WTC11 (cell line): Measurements from ENCODE around the gene DUS1L. TPM values are rescaled to one million over a fixed set of nuclear protein-coding genes. Genes with fewer than 3 reads are reported as not detected.
A peak's percentile ranks its signal among the peaks of the same experiment; 100 is the strongest.

Experiments used
- ATAC-seq: fragments of 200-7000 bp; cut with Tn5 transposase; 2 replicates; pipeline ENCODE4 v1.10.0; 2021; ENCODE audit warnings: mild to moderate bottlenecking, moderate library complexity
- CTCF ChIA-PET: fragments of 300-600 bp; sonication (Branson Sonifier 250); formaldehyde crosslinking; loops from one replicate; lab custom pipeline; 2021; ENCODE audit warnings: antibody characterized with exemption; lab: Charles Lee
- POLR2A ChIA-PET: fragments of 350-600 bp; sonication (Branson Sonifier 250); formaldehyde crosslinking; loops from one replicate; lab custom pipeline; 2021; ENCODE audit warnings: antibody characterized with exemption; lab: Charles Lee
- DNase-seq: peaks from one replicate; pipeline ENCODE4 v3.0.0; 2021; ENCODE audit warnings: low spot score
- H3K27ac Mint-ChIP-seq: 2 replicates; pipeline ENCODE4 v1.8.0; 2021; ENCODE audit warnings: mixed read lengths
- H3K27me3 Mint-ChIP-seq: 2 replicates; pipeline ENCODE4 v1.8.0; 2021; ENCODE audit warnings: low read depth, mild to moderate bottlenecking, moderate library complexity, mixed read lengths
- H3K36me3 Mint-ChIP-seq: 2 replicates; pipeline ENCODE4 v1.8.0; 2021; ENCODE audit warnings: mixed read lengths
- H3K4me1 Mint-ChIP-seq: 2 replicates; pipeline ENCODE4 v1.8.0; 2022; ENCODE audit warnings: mixed read lengths
- H3K4me3 Mint-ChIP-seq: 2 replicates; pipeline ENCODE4 v1.8.0; 2021; ENCODE audit warnings: mild to moderate bottlenecking, moderate library complexity, mixed read lengths
- H3K9me3 Mint-ChIP-seq: 2 replicates; pipeline ENCODE4 v1.8.0; 2021; ENCODE audit warnings: mixed read lengths
- ARID4B ChIP-seq: sonication (generic); formaldehyde crosslinking; IDR thresholded peaks from 2 replicates; pipeline ENCODE4 v1.8.0; 2023; ENCODE audit warnings: missing genetic modification reagents, mild to moderate bottlenecking, borderline replicate concordance
- ATF1 ChIP-seq: sonication (generic); formaldehyde crosslinking; IDR thresholded peaks from 2 replicates; pipeline ENCODE4 v1.8.1; 2023; ENCODE audit warnings: mild to moderate bottlenecking, moderate library complexity, missing genetic modification reagents
- ATF3 ChIP-seq: sonication (generic); formaldehyde crosslinking; conservative IDR thresholded peaks from 2 replicates; pipeline ENCODE4 v1.8.1; 2022; ENCODE audit warnings: mild to moderate bottlenecking, missing genetic modification reagents
- CREB1 ChIP-seq: sonication (generic); formaldehyde crosslinking; IDR thresholded peaks from 2 replicates; pipeline ENCODE4 v1.8.0; 2023; ENCODE audit warnings: mild to moderate bottlenecking, missing genetic modification reagents
- ESRRA ChIP-seq: sonication (generic); formaldehyde crosslinking; IDR thresholded peaks from 2 replicates; pipeline ENCODE4 v1.8.1; 2022; ENCODE audit warnings: mild to moderate bottlenecking, missing genetic modification reagents, borderline replicate concordance
- ETV6 ChIP-seq: sonication (generic); formaldehyde crosslinking; IDR thresholded peaks from 2 replicates; pipeline ENCODE4 v1.8.1; 2022; ENCODE audit warnings: mild to moderate bottlenecking, missing genetic modification reagents
- FOXK1 ChIP-seq: sonication (generic); formaldehyde crosslinking; IDR thresholded peaks from 2 replicates; pipeline ENCODE4 v1.8.0; 2022; ENCODE audit warnings: mild to moderate bottlenecking, moderate library complexity, missing genetic modification reagents
- JAZF1 ChIP-seq: fragments of 250-450 bp; sonication (Bioruptor Pico); IDR thresholded peaks from 2 replicates; pipeline ENCODE4 v1.9.0; 2021; ENCODE audit warnings: moderate library complexity, mild to moderate bottlenecking, inconsistent platforms
- JUN ChIP-seq: sonication (generic); formaldehyde crosslinking; IDR thresholded peaks from 2 replicates; pipeline ENCODE4 v1.8.0; 2023; ENCODE audit warnings: mild to moderate bottlenecking, missing genetic modification reagents
- MXD4 ChIP-seq: fragments of 250-450 bp; sonication (Bioruptor Pico); IDR thresholded peaks from 2 replicates; pipeline ENCODE4 v1.8.0; 2021; ENCODE audit warnings: mild to moderate bottlenecking, moderate library complexity, borderline replicate concordance
- NR3C1 ChIP-seq: sonication (generic); formaldehyde crosslinking; conservative IDR thresholded peaks from 2 replicates; pipeline ENCODE4 v1.8.1; 2023; ENCODE audit warnings: low read depth, mild to moderate bottlenecking, missing genetic modification reagents
- SP1 ChIP-seq: sonication (generic); formaldehyde crosslinking; conservative IDR thresholded peaks from 2 replicates; pipeline ENCODE4 v1.8.1; 2022; ENCODE audit warnings: missing genetic modification reagents
- TEAD4 ChIP-seq: sonication (generic); formaldehyde crosslinking; IDR thresholded peaks from 2 replicates; pipeline ENCODE4 v1.8.0; 2022; ENCODE audit warnings: mild to moderate bottlenecking, missing genetic modification reagents
- ZNF219 ChIP-seq: sonication (generic); formaldehyde crosslinking; IDR thresholded peaks from 2 replicates; pipeline ENCODE4 v1.8.0; 2023; ENCODE audit warnings: missing genetic modification reagents, mild to moderate bottlenecking, borderline replicate concordance
- ZNF232 ChIP-seq: sonication (generic); formaldehyde crosslinking; IDR thresholded peaks from 2 replicates; pipeline ENCODE4 v1.8.0; 2022; ENCODE audit warnings: mild to moderate bottlenecking, missing genetic modification reagents
- ZNF263 ChIP-seq: sonication (generic); formaldehyde crosslinking; IDR thresholded peaks from 2 replicates; pipeline ENCODE4 v1.8.1; 2022; ENCODE audit warnings: low read depth, mild to moderate bottlenecking, moderate library complexity, missing genetic modification reagents
- ZNF423 ChIP-seq: fragments of 250-450 bp; sonication (Bioruptor Pico); IDR thresholded peaks from 2 replicates; pipeline ENCODE4 v2.1.2; 2022; ENCODE audit warnings: mild to moderate bottlenecking, moderate library complexity
- total RNA-seq: library from RNA; stranded (reverse); gene quantifications from 3 replicates; pipeline ENCODE4 v1.2.3, GENCODE V29; 2021
- TF ChIP-seq, protein P1 (sequence below): fragments of 250-450 bp; sonication (Bioruptor Pico); IDR thresholded peaks from 2 replicates; pipeline ENCODE4 v1.9.0; 2021; ENCODE audit warnings: mild to moderate bottlenecking, borderline replicate concordance
- TF ChIP-seq, protein P2 (sequence below): fragments of 250-450 bp; sonication (Bioruptor Pico); IDR thresholded peaks from 2 replicates; pipeline ENCODE4 v1.9.0; 2021; ENCODE audit warnings: moderate library complexity, mild to moderate bottlenecking, inconsistent platforms, borderline replicate concordance

DUS1L gene
- total RNA-seq, 1 experiment from 2014 or later, result 120 TPM

- Mint-ChIP-seq H3K27ac (no peak overlapping the region), H3K9me3 (no peaks in the 10 kb centered on the region), H3K4me1 (peaks cover 4% of the 10 kb centered on the region), H3K4me3 (peak overlapping the region; percentile 84), H3K27me3 (no peaks in the 10 kb centered on the region), H3K36me3 (peaks cover 7% of the 10 kb centered on the region; the same call in 1 of the 2 replicates)
- CTCF ChIA-PET, result interaction anchor here (0.9 to 5.8 kb wide), 3 partner anchors 15 to 33 kb away, joined by 3 to 31 read pairs (median 18); partner anchors contain the start of genes DCXR and RAC3
- ATAC-seq, result no peak
- no peak for DNase-seq
- no peak for TF ChIP-seq ARID4B
- TF ChIP-seq ATF3 (CRISPR knock-in tag), result no peak
- no peak for TF ChIP-seq ZNF219 (CRISPR knock-in tag)
- no peak for TF ChIP-seq ZNF232 (CRISPR knock-in tag)
- TF ChIP-seq, protein P1, sequence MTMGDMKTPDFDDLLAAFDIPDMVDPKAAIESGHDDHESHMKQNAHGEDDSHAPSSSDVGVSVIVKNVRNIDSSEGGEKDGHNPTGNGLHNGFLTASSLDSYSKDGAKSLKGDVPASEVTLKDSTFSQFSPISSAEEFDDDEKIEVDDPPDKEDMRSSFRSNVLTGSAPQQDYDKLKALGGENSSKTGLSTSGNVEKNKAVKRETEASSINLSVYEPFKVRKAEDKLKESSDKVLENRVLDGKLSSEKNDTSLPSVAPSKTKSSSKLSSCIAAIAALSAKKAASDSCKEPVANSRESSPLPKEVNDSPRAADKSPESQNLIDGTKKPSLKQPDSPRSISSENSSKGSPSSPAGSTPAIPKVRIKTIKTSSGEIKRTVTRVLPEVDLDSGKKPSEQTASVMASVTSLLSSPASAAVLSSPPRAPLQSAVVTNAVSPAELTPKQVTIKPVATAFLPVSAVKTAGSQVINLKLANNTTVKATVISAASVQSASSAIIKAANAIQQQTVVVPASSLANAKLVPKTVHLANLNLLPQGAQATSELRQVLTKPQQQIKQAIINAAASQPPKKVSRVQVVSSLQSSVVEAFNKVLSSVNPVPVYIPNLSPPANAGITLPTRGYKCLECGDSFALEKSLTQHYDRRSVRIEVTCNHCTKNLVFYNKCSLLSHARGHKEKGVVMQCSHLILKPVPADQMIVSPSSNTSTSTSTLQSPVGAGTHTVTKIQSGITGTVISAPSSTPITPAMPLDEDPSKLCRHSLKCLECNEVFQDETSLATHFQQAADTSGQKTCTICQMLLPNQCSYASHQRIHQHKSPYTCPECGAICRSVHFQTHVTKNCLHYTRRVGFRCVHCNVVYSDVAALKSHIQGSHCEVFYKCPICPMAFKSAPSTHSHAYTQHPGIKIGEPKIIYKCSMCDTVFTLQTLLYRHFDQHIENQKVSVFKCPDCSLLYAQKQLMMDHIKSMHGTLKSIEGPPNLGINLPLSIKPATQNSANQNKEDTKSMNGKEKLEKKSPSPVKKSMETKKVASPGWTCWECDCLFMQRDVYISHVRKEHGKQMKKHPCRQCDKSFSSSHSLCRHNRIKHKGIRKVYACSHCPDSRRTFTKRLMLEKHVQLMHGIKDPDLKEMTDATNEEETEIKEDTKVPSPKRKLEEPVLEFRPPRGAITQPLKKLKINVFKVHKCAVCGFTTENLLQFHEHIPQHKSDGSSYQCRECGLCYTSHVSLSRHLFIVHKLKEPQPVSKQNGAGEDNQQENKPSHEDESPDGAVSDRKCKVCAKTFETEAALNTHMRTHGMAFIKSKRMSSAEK (CRISPR knock-in tag), result no peak
- no peak for TF ChIP-seq MXD4 (CRISPR knock-in tag)
- no peak for TF ChIP-seq NR3C1 (CRISPR knock-in tag)
- TF ChIP-seq JUN (CRISPR knock-in tag), result no peak
- no peak for TF ChIP-seq SP1 (CRISPR knock-in tag)
- no peak for TF ChIP-seq ATF1 (CRISPR knock-in tag)
- TF ChIP-seq FOXK1, result no peak
- no peak for TF ChIP-seq CREB1
- TF ChIP-seq JAZF1 (CRISPR knock-in tag), result no peak
- no peak for TF ChIP-seq ZNF263 (CRISPR knock-in tag)
- TF ChIP-seq TEAD4 (CRISPR knock-in tag), result no peak
- no peak for TF ChIP-seq ETV6 (CRISPR knock-in tag)
- TF ChIP-seq ESRRA, result no peak
- TF ChIP-seq ZNF423 (CRISPR knock-in tag), result no peak
- TF ChIP-seq, protein P2, sequence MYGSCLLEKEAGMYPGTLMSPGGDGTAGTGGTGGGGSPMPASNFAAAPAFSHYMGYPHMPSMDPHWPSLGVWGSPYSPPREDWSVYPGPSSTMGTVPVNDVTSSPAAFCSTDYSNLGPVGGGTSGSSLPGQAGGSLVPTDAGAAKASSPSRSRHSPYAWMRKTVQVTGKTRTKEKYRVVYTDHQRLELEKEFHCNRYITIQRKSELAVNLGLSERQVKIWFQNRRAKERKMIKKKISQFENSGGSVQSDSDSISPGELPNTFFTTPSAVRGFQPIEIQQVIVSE (CRISPR knock-in tag), result no peak
- POLR2A ChIA-PET, result interaction anchor here (0.5 to 1.8 kb wide), 3 partner anchors 15 to 342 kb away, joined by 4 to 6 read pairs (median 5); partner anchors contain the start of gene DCXR
Observed at GRCh38 chr17:82052638-82053059, 13.0 kb downstream of the DUS1L start.
